ENCODE results near the gene HUWE1. TPM values are rescaled to one million over a fixed set of nuclear protein-coding genes. Genes with fewer than 3 reads are reported as not detected.

Gene HUWE1
- total RNA-seq, 1 donor: 167 TPM

- no peak overlapping the region for H3K4me3 ChIP-seq (ENCODE audit: low read depth, low read length)
- no peak for DNase-seq (ENCODE audit: low read depth)
- TF ChIP-seq CTCF (IDR thresholded peaks at IDR 0.05; ENCODE audit: insufficient read depth, low read length): no peak
Observed at GRCh38 chrX:53595266-53595810, 91.2 kb downstream of the HUWE1 start.

GRCh38 chrX:53594354-53594753 is 92.2 kb downstream of the HUWE1 start:
- no peak overlapping the region for H3K4me3 ChIP-seq (ENCODE audit: low read depth, low read length)
- no peak for DNase-seq (ENCODE audit: low read depth)
- no peak for TF ChIP-seq CTCF (IDR thresholded peaks at IDR 0.05; ENCODE audit: insufficient read depth, low read length)

- no peak for TF ChIP-seq CTCF (IDR thresholded peaks at IDR 0.05; ENCODE audit: insufficient read depth, low read length)
- DNase-seq (ENCODE audit: low read depth): no peak
- no peak overlapping the region for H3K4me3 ChIP-seq (ENCODE audit: low read depth, low read length)
Observed at GRCh38 chrX:53587795-53588420, 98.6 kb downstream of the HUWE1 start.

GRCh38 chrX:53584891-53585290 is 101.6 kb downstream of the HUWE1 start:
- no peak for DNase-seq (ENCODE audit: low read depth)
- no peak overlapping the region for H3K4me3 ChIP-seq (ENCODE audit: low read depth, low read length)
- no peak for TF ChIP-seq CTCF (IDR thresholded peaks at IDR 0.05; ENCODE audit: insufficient read depth, low read length)

GRCh38 chrX:53583571-53583970 is 102.9 kb downstream of the HUWE1 start:
- H3K4me3 ChIP-seq (ENCODE audit: low read depth, low read length): no peak overlapping the region
- TF ChIP-seq CTCF (IDR thresholded peaks at IDR 0.05; ENCODE audit: insufficient read depth, low read length): no peak
- DNase-seq (ENCODE audit: low read depth): no peak

GRCh38 chrX:53580742-53581504 is 105.6 kb downstream of the HUWE1 start:
- no peak overlapping the region for H3K4me3 ChIP-seq (ENCODE audit: low read depth, low read length)
- no peak for TF ChIP-seq CTCF (IDR thresholded peaks at IDR 0.05; ENCODE audit: insufficient read depth, low read length)
- DNase-seq (ENCODE audit: low read depth): no peak

Data from fibroblast of the aortic adventitia (primary cell).